ENCODE results near the gene PAPLN.

PAPLN gene

DNA sequence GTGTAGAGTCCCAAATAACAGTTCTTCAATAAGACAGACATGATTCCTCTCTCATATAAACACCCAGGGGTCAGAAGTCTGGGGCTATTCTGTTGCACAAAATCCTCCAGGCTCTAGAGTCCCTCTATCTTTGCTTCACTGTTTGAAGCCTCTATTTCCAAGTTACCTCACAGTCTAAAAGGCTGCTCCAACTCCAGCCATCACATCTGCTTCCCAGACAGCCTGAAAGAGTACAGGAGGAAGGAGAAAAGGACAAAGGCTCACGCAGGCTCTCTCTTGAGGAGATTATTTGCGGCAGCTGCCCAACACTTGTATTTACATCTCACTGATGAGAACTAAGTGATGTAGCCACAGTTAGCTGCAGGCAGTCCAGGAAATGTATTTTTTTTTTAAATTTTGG lies 6.4 kb downstream of the PAPLN start:
- H3K4me3 ChIP-seq (replicated peaks; ENCODE audit: low read depth, low read length), result no peak overlapping the region
- DNase-seq (ENCODE audit: extremely low read depth, low read depth), result no peak
- TF ChIP-seq, protein P1, sequence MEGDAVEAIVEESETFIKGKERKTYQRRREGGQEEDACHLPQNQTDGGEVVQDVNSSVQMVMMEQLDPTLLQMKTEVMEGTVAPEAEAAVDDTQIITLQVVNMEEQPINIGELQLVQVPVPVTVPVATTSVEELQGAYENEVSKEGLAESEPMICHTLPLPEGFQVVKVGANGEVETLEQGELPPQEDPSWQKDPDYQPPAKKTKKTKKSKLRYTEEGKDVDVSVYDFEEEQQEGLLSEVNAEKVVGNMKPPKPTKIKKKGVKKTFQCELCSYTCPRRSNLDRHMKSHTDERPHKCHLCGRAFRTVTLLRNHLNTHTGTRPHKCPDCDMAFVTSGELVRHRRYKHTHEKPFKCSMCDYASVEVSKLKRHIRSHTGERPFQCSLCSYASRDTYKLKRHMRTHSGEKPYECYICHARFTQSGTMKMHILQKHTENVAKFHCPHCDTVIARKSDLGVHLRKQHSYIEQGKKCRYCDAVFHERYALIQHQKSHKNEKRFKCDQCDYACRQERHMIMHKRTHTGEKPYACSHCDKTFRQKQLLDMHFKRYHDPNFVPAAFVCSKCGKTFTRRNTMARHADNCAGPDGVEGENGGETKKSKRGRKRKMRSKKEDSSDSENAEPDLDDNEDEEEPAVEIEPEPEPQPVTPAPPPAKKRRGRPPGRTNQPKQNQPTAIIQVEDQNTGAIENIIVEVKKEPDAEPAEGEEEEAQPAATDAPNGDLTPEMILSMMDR (IDR thresholded peaks at IDR 0.05; ENCODE audit: low read depth, low read length, missing control alignments), result no peak

DNA sequence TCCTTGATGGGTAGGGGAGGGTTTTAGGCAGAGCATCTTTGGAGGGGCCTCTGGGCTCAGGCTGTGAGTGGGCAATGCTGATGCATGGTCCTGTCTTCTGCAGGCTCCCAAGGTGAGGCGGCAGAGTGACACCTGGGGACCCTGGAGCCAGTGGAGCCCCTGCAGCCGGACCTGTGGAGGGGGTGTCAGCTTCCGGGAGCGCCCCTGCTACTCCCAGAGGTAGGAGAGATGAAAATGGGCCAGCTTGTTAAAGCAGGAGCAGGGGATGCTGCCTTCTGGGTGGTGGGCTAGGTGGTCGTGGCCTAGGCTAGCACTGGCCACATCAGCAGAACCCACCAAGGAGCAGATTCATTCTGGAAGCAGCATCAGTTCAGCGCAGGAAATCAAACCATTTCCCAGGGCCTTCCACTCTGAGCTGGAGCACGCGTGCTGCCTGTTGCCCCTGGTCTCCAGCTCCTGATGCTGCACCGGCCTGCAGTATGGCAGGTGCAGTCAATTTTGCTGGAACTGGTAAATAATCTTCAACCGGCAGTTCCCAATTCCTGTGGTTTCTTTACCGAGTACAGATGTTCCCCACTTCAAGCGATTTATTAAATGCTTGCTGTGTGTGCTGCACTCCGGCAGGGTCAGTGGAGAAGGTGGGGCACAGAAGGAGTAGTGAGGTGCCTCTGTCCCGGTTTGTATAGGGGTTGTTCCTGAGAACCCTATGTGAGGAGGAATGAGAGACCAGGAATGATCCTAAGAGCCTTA lies 7.4 kb downstream of the PAPLN start:
- no peak for DNase-seq (ENCODE audit: extremely low read depth, low read depth)
- no peak overlapping the region for H3K4me3 ChIP-seq (replicated peaks; ENCODE audit: low read depth, low read length)
- TF ChIP-seq, protein P1 (IDR thresholded peaks at IDR 0.05; ENCODE audit: low read depth, low read length, missing control alignments), result no peak

DNA sequence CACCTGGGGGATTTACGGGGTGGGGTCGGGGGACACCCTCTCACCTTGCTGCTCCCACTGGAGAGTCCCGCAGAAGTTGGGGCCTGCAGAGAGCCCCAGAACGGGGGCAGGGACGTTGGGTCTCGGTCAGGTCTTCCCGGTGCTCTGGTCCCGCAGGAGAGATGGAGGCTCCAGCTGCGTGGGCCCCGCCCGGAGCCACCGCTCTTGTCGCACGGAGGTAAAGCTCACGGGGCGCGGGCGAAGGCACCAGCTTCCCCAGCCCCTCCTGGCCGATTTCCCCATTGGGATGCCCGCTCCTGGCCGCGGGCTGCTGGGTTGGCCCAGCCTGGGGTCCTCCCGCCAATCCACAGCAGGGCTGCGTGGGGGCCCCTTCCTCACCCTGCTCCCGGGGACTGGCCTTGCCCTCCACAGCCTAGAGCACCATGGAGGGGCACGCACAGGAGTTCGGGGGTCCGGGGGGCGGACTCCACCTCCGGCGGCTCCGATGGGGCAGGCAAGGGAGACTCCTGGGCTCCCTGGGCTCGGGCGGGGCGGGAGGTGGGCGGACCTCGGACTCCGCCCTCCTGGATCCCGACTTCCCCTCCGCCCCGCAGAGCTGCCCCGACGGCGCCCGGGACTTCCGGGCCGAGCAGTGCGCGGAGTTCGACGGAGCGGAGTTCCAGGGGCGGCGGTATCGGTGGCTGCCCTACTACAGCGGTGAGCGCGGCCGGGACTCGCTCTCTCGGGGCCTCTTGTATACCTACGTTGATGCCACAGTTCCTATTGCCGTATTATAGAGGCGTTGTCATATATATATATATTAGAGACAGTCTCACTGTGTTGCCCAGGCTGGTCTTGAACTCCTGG lies 8.4 kb downstream of the PAPLN start:
- peak overlapping the region; percentile 42 for H3K4me3 ChIP-seq (replicated peaks; ENCODE audit: low read depth, low read length)
- DNase-seq (ENCODE audit: extremely low read depth, low read depth), result no peak
- TF ChIP-seq, protein P1 (IDR thresholded peaks at IDR 0.05; ENCODE audit: low read depth, low read length, missing control alignments), result no peak

DNA sequence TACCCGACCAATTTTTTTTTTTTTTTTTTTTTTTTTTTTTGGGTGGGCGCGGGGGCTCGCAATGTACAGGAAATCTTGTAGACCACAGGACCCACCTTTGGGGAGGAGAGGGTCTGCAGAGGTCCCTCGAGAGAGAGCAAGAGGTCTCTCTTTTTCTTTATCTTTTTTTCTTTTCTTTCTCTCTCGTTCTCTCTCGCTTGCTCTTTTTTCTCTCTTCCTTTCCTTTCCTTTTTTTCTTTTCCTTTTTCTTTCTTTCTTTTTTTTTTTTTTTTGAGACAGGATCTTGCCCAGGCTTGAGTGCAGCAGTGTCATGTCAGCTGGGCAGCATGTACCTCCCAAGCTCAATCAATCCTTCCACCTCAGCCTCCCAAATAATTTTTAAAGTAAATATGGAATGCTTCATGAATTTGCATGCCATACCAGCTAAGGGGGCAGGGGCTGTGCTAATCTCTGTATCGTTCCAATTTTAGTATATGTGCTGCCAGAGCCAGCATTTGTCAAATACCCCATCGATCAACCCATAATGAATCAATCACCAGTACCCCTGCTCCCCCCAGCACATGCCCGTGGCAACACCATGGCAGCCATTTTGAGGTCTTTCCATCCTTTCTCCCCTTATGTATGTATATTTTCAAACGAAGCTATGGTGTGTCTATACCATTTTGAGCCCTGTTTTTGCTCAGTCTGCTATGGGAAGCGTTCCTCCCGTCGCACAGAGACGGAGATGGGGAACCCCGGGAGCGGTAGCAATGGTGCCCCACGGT lies 9.3 kb downstream of the PAPLN start:
- no peak for DNase-seq (ENCODE audit: extremely low read depth, low read depth)
- TF ChIP-seq, protein P1 (IDR thresholded peaks at IDR 0.05; ENCODE audit: low read depth, low read length, missing control alignments), result no peak
- H3K4me3 ChIP-seq (replicated peaks; ENCODE audit: low read depth, low read length), result peak overlapping the region; percentile 42

DNA sequence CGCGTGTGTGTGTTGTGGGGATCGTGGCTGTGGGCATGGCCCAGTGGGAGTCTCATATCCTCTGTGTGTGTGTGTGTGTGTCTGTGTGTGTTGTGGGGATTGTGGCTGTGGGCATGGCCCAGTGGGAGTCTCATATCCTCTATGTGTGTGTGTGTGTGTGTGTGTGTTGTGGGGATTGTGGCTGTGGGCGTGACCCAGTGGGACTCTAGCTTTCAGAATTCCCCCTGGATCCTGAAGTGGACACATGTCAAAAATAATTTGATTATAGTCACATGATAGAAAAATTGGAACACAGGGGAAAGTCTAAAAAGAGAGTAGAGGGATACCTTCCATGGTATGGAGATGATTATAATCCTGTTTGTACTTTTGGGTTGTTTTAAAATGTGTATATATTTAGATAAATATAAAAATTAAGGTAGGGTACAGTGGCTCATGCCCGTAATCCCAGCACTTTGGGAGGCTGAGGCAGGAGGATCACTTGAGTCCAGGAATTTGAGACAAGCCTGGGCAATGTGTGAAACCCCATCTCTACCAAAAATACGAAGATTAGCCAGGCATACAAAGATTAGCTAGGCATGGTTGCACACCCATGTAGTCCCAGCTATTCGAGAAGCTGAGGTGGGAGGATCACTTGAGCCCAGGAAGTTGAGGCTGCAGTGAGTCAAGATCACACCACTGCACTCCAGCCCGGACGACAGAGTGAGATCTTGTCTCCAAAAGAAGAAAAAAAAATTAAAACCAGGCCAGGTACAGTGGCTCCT lies 11.0 kb downstream of the PAPLN start:
- no peak for DNase-seq (ENCODE audit: extremely low read depth, low read depth)
- H3K4me3 ChIP-seq (replicated peaks; ENCODE audit: low read depth, low read length), result no peak overlapping the region

More for the DNA sequence above, 11.0 kb downstream of the PAPLN start:
- TF ChIP-seq, protein P1 (IDR thresholded peaks at IDR 0.05; ENCODE audit: low read depth, low read length, missing control alignments), result no peak
